ENCODE results near the gene MRGPRX4.
"Not testable (repeated sequence)": the region's sequence is repeated elsewhere in the genome, so short reads cannot be mapped to it uniquely, and the experiment has no call there.

Gene MRGPRX4

DNA sequence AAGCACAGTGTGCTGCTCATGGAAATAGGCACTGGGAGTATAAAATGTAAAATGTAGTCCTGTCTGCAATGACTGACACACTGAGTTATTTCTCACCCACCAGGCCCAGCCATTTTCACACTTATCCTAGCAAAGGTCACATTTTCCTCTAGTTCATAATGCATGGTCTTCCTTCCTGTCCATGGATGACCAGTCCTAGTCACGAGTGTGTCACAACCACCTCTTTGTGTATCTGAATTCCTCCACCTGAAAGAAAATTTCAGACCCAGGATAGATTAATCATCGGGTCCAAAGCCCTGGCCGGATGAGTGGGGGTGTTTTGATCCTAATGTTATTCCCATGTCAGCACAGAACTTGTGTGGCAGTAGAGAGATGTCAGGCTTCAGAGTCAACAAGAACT lies at the start of gene MRGPRX4:
Gene MRGPRX4 (plus strand): TSS at position 172 of the 400 bp plus-strand sequence. CDS start 420 bp downstream, outside the sequence.
- Histone ChIP-seq H3K4me1 (ENCODE audit: control insufficient read depth, insufficient read depth, low read length) (no peaks in the 10 kb centered on the region), H3K9ac (ENCODE audit: low read length) (no peak within 1 kb of the TSS), H3K36me3 (ENCODE audit: control insufficient read depth, insufficient read depth, low read length) (no peaks in the 10 kb centered on the region), H3K27ac (ENCODE audit: low read depth, low read length) (no peak within 1 kb of the TSS), H3K4me3 (ENCODE audit: low read length) (no peak within 1 kb of the TSS), H3K27me3 (ENCODE audit: control insufficient read depth, insufficient read depth, low read length) (no peaks in the 10 kb centered on the region)

DNA sequence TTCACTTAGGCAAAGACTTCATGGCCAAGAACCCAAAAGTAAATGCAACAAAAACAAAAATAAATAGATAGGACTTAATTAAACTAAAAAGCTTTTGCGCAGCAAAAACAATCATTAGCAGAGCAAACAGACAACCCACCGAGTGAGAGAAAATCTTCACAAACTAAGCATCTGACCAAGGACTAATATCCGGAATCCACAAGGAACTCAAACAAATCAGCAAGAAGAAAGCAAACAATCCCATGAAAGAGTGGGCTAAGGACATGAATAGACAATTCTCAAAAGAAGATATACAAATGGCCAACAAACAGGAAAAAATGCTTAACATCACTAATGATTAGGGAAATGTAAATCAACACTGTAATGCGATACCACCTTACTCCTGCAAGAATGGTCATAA lies 41.5 kb upstream of the MRGPRX4 start:
- H3K27ac ChIP-seq (ENCODE audit: low read depth, low read length); H3K27me3 ChIP-seq (ENCODE audit: control insufficient read depth, insufficient read depth, low read length); H3K4me1 ChIP-seq (ENCODE audit: control insufficient read depth, insufficient read depth, low read length); H3K9ac ChIP-seq (ENCODE audit: low read length); H3K4me3 ChIP-seq (ENCODE audit: low read length); H3K36me3 ChIP-seq (ENCODE audit: control insufficient read depth, insufficient read depth, low read length): not testable (repeated sequence)

DNA sequence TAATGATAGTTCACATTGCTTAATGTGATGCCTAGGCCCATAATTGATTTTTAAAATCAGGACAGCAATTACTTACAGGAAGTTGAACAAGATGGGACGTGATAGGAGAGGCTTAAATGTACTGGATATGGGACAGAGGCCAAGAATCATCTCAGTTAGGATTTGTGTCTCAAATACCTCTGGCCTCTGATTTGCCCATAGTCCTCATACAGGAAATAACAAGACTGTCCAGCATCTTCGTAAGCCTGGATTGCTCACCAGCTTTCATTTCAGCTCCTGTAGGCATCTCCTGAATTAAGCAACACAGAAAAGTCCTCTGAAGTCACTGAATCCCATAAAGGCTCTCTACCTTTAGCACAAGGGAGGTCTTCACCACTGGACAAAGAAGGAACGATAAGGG lies 40.3 kb upstream of the MRGPRX4 start, which contains the start of gene MRGPRX3:
Gene MRGPRX3 (plus strand): TSS at position 231 of the 400 bp plus-strand sequence. CDS start 4,632 bp downstream, outside the sequence.
- no peaks in the 10 kb centered on the region for H3K27me3 ChIP-seq (ENCODE audit: control insufficient read depth, insufficient read depth, low read length)
- H3K27ac ChIP-seq (ENCODE audit: low read depth, low read length), result no peak within 1 kb of the TSS
- no peak within 1 kb of the TSS for H3K4me3 ChIP-seq (ENCODE audit: low read length)
- H3K36me3 ChIP-seq (ENCODE audit: control insufficient read depth, insufficient read depth, low read length), result no peaks in the 10 kb centered on the region
- H3K9ac ChIP-seq (ENCODE audit: low read length), result no peak within 1 kb of the TSS
- H3K4me1 ChIP-seq (ENCODE audit: control insufficient read depth, insufficient read depth, low read length), result no peaks in the 10 kb centered on the region

GRCh38 chr11:18135308-18135707 lies 37.3 kb upstream of the MRGPRX4 start:
- H3K9ac ChIP-seq (ENCODE audit: low read length), result no peak overlapping the region

DNA sequence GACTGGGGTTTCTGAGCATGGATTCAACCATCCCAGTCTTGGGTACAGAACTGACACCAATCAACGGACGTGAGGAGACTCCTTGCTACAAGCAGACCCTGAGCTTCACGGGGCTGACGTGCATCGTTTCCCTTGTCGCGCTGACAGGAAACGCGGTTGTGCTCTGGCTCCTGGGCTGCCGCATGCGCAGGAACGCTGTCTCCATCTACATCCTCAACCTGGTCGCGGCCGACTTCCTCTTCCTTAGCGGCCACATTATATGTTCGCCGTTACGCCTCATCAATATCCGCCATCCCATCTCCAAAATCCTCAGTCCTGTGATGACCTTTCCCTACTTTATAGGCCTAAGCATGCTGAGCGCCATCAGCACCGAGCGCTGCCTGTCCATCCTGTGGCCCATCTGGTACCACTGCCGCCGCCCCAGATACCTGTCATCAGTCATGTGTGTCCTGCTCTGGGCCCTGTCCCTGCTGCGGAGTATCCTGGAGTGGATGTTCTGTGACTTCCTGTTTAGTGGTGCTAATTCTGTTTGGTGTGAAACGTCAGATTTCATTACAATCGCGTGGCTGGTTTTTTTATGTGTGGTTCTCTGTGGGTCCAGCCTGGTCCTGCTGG lies 35.3 kb upstream of the MRGPRX4 start:
- Histone ChIP-seq H3K36me3 (ENCODE audit: control insufficient read depth, insufficient read depth, low read length) (no peaks in the 10 kb centered on the region), H3K27me3 (ENCODE audit: control insufficient read depth, insufficient read depth, low read length) (no peaks in the 10 kb centered on the region), H3K27ac (ENCODE audit: low read depth, low read length) (no peak overlapping the region), H3K4me3 (ENCODE audit: low read length) (no peak overlapping the region), H3K9ac (ENCODE audit: low read length) (no peak overlapping the region), H3K4me1 (ENCODE audit: control insufficient read depth, insufficient read depth, low read length) (no peaks in the 10 kb centered on the region)

More at GRCh38 chr11:18135308-18135707, 37.3 kb upstream of the MRGPRX4 start:
- H3K36me3 ChIP-seq (ENCODE audit: control insufficient read depth, insufficient read depth, low read length), result no peaks in the 10 kb centered on the region
- no peak overlapping the region for H3K27ac ChIP-seq (ENCODE audit: low read depth, low read length)
- no peaks in the 10 kb centered on the region for H3K27me3 ChIP-seq (ENCODE audit: control insufficient read depth, insufficient read depth, low read length)
- no peak overlapping the region for H3K4me3 ChIP-seq (ENCODE audit: low read length)
- no peaks in the 10 kb centered on the region for H3K4me1 ChIP-seq (ENCODE audit: control insufficient read depth, insufficient read depth, low read length)

- Histone ChIP-seq H3K9ac (ENCODE audit: low read length) (no peak overlapping the region), H3K4me1 (ENCODE audit: control insufficient read depth, insufficient read depth, low read length) (no peaks in the 10 kb centered on the region), H3K27ac (ENCODE audit: low read depth, low read length) (no peak overlapping the region), H3K36me3 (ENCODE audit: control insufficient read depth, insufficient read depth, low read length) (no peaks in the 10 kb centered on the region), H3K27me3 (ENCODE audit: control insufficient read depth, insufficient read depth, low read length) (no peaks in the 10 kb centered on the region), H3K4me3 (ENCODE audit: low read length) (no peak overlapping the region)
Observed at GRCh38 chr11:18140145-18140544, 32.5 kb upstream of the MRGPRX4 start.

DNA sequence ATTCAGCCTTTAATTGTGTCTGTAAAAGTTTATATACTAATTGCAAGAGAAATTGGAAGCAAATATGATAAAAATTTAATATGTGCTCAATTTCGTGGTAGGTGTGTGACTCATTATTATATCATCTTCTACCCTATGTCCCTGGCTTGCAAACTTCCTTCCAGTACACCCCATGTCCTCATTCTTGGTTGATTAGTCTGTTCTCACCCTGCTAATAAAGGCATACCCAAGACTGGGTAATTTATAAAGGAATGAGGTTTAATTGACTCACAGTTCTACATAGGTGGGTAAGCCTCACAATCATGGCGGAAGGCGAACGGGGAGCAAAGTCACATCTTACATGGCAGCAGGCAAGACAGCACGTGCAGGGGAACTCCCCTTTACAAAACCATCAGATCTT lies 28.4 kb upstream of the MRGPRX4 start:
- Histone ChIP-seq H3K27ac (ENCODE audit: low read depth, low read length) (no peak overlapping the region), H3K4me1 (ENCODE audit: control insufficient read depth, insufficient read depth, low read length) (no peaks in the 10 kb centered on the region), H3K27me3 (ENCODE audit: control insufficient read depth, insufficient read depth, low read length) (no peaks in the 10 kb centered on the region)

GRCh38 chr11:18145025-18145424 lies 27.6 kb upstream of the MRGPRX4 start:
- no peaks in the 10 kb centered on the region for H3K36me3 ChIP-seq (ENCODE audit: control insufficient read depth, insufficient read depth, low read length)

More for the DNA sequence above, 28.4 kb upstream of the MRGPRX4 start:
- H3K4me3 ChIP-seq (ENCODE audit: low read length), result no peak overlapping the region
- H3K9ac ChIP-seq (ENCODE audit: low read length), result no peak overlapping the region
- H3K36me3 ChIP-seq (ENCODE audit: control insufficient read depth, insufficient read depth, low read length), result no peaks in the 10 kb centered on the region

DNA sequence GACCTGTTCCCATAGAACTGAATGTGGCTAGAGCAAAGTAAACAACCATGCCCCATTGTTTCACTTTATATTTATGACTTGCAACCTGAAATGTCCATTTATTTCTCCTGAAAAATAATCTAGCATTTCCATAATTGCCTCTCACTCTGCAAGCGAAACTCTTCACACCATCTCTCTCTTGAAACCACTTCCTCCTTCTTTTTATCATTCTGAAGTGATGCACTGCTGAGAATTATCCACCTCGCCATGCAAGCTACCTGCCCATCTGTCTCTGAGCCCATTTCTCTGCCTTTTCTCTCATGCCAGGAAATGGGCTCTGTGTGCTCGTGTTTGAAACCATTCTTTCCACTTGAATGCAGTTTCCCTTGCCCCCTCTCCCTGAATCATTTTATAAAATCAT lies 26.8 kb upstream of the MRGPRX4 start:
- H3K27ac ChIP-seq (ENCODE audit: low read depth, low read length), result no peak overlapping the region
- no peaks in the 10 kb centered on the region for H3K4me1 ChIP-seq (ENCODE audit: control insufficient read depth, insufficient read depth, low read length)

More at GRCh38 chr11:18145025-18145424, 27.6 kb upstream of the MRGPRX4 start:
- Histone ChIP-seq H3K4me3 (ENCODE audit: low read length) (no peak overlapping the region), H3K27ac (ENCODE audit: low read depth, low read length) (no peak overlapping the region), H3K4me1 (ENCODE audit: control insufficient read depth, insufficient read depth, low read length) (no peaks in the 10 kb centered on the region), H3K9ac (ENCODE audit: low read length) (no peak overlapping the region), H3K27me3 (ENCODE audit: control insufficient read depth, insufficient read depth, low read length) (no peaks in the 10 kb centered on the region)

DNA sequence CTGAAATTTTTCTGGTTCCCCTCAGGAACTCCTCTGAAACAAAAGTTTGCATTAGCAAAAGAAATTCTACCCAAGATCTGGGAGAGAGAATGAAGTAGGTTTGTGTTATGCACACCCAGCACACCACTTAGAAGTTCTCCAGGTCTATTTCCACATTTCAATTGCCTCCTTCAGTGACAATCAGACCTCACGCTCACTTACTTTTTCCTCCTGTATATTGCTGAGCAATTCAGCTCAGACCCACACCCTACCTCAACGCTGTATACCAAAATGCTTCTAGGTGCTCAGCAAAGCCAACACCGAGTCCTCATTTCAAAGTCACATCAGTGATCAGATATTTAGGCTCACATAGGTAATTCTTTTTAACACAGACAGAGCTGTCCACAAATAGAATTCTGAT lies 21.1 kb upstream of the MRGPRX4 start:
- no peaks in the 10 kb centered on the region for H3K4me1 ChIP-seq (ENCODE audit: control insufficient read depth, insufficient read depth, low read length)
- H3K36me3 ChIP-seq (ENCODE audit: control insufficient read depth, insufficient read depth, low read length), result no peaks in the 10 kb centered on the region
- H3K27me3 ChIP-seq (ENCODE audit: control insufficient read depth, insufficient read depth, low read length), result no peaks in the 10 kb centered on the region
- no peak overlapping the region for H3K27ac ChIP-seq (ENCODE audit: low read depth, low read length)
- no peak overlapping the region for H3K4me3 ChIP-seq (ENCODE audit: low read length)
- H3K9ac ChIP-seq (ENCODE audit: low read length), result no peak overlapping the region

More for the DNA sequence above, 26.8 kb upstream of the MRGPRX4 start:
- H3K4me3 ChIP-seq (ENCODE audit: low read length), result no peak overlapping the region
- no peaks in the 10 kb centered on the region for H3K27me3 ChIP-seq (ENCODE audit: control insufficient read depth, insufficient read depth, low read length)
- no peak overlapping the region for H3K9ac ChIP-seq (ENCODE audit: low read length)
- H3K36me3 ChIP-seq (ENCODE audit: control insufficient read depth, insufficient read depth, low read length), result no peaks in the 10 kb centered on the region

DNA sequence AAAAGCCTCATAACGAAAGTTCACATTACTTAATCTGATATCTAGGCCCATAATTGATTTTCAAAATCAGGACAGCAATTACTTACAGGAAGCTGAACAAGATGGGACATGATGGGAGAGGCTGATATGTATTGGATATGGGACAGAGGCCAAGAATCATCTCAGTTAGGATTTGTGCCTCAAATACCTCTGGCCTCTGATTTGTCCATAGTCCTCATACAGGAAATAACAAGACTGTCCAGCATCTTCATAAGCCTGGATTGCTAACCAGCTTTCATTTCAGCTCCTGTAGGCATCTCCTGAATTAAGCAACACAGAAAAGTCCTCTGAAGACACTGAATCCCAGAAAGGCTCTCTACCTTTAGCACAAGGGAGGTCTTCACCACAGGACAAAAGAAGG lies 4.3 kb upstream of the MRGPRX4 start:
- Histone ChIP-seq H3K27ac (ENCODE audit: low read depth, low read length) (no peak overlapping the region), H3K9ac (ENCODE audit: low read length) (no peak overlapping the region), H3K36me3 (ENCODE audit: control insufficient read depth, insufficient read depth, low read length) (no peaks in the 10 kb centered on the region), H3K4me3 (ENCODE audit: low read length) (no peak overlapping the region), H3K27me3 (ENCODE audit: control insufficient read depth, insufficient read depth, low read length) (no peaks in the 10 kb centered on the region), H3K4me1 (ENCODE audit: control insufficient read depth, insufficient read depth, low read length) (no peaks in the 10 kb centered on the region)

DNA sequence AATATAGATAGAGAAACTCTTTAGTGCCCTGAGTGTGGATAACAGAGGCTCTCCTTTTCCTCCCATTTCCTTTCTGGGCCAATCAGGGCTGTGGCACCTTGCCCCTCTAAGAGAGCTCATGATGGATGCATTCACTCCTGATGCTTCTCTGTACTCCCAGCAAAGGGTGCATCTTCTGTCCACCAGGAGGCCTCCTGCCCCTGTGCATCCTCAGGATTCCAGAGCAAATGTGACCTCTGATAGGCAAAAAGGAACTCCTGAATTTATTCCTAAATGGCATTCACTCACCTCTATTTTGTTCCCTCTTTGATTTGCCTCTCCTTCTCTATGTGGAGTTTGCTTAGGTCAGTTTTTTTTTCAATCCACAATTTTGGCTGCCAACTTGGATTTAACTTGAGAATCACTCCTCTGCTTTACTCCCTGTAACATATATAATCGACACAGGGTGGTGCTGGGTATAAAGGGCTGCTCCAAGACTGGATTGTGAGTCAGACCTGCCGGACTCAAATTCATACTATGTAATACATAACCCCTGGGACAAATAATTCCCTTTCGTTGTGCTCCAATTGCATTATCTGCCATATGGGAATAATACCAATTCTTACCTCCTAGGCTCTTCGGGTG lies 1.1 kb upstream of the MRGPRX4 start:
- Histone ChIP-seq H3K27me3 (ENCODE audit: control insufficient read depth, insufficient read depth, low read length) (no peaks in the 10 kb centered on the region), H3K36me3 (ENCODE audit: control insufficient read depth, insufficient read depth, low read length) (no peaks in the 10 kb centered on the region), H3K27ac (ENCODE audit: low read depth, low read length) (no peak overlapping the region), H3K4me3 (ENCODE audit: low read length) (no peak overlapping the region), H3K9ac (ENCODE audit: low read length) (no peak overlapping the region), H3K4me1 (ENCODE audit: control insufficient read depth, insufficient read depth, low read length) (no peaks in the 10 kb centered on the region)
